ENCODE data around the gene ARID1B. TPM values are rescaled to one million over a fixed set of nuclear protein-coding genes. Genes with fewer than 3 reads are reported as not detected.

The ARID1B gene
- total and polyA plus RNA-seq, 4 donors = 7.0 to 49.0 (median 24.2) TPM

DNA sequence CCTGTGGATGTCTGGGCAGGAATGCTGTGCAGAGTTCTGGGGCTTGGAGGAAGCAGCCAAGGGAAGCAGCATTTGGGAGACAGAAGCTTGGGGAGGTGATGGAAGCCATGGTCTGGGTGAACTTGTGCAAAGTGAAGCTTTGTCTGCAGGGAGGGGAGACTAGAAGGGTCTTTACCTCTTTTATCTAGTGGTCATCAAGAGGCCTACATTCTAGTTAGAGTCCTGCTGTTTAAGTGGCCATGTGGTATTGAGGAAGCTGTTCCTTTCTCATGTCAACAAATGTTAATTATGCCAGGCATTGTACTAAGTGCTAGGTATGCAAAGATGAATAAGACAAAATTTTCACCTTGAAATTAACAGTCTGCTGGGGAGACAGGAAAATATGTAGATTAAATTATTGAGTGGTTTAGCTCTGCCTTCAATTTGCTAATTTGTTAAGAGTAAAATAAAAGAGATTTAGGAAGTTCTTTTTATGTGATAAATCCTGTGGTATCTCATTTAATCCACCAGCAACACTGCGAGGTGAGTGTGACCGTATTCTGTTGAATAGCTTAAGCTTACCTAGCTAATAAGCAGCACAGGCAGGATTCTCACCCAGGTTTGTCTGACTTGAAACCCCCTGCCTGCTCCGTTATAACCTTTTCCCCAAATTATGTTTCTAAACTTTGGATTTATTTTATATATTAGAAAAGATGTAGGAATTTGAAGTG lies 43.1 kb downstream of the ARID1B start:
- Histone ChIP-seq H3K27ac (ENCODE audit: low read depth in 1 of 2, low read length in 2 of 2) (no peak overlapping the region), H3K27me3 (ENCODE audit: control insufficient read depth in 4 of 4, insufficient read depth in 4 of 4, low read length in 3 of 4) (no peaks in the 10 kb centered on the region), H3K4me3 (ENCODE audit: low read depth in 1 of 3, low read length in 3 of 3) (no peak overlapping the region), H3K9me3 (ENCODE audit: control insufficient read depth in 4 of 4, low read length in 3 of 4) (no peaks in the 10 kb centered on the region), H3K4me1 (ENCODE audit: control insufficient read depth in 4 of 4, insufficient read depth in 4 of 4, low read length in 3 of 4) (peaks cover 10 to 17% (median 15%) of the 10 kb centered on the region in 4 donors), H3K36me3 (ENCODE audit: control insufficient read depth in 4 of 4, insufficient read depth in 3 of 4, low read depth in 1 of 4, low read length in 3 of 4) (no peaks in the 10 kb centered on the region), H3K9ac (ENCODE audit: low read depth in 1 of 2, low read length in 2 of 2) (no peak overlapping the region)
- no peak for TF ChIP-seq JUND (IDR thresholded peaks at IDR 0.05)
- TF ChIP-seq FOXA1 (IDR thresholded peaks at IDR 0.05) = no peak
- TF ChIP-seq HNF4G (IDR thresholded peaks at IDR 0.05) = no peak
- TF ChIP-seq, protein P1, sequence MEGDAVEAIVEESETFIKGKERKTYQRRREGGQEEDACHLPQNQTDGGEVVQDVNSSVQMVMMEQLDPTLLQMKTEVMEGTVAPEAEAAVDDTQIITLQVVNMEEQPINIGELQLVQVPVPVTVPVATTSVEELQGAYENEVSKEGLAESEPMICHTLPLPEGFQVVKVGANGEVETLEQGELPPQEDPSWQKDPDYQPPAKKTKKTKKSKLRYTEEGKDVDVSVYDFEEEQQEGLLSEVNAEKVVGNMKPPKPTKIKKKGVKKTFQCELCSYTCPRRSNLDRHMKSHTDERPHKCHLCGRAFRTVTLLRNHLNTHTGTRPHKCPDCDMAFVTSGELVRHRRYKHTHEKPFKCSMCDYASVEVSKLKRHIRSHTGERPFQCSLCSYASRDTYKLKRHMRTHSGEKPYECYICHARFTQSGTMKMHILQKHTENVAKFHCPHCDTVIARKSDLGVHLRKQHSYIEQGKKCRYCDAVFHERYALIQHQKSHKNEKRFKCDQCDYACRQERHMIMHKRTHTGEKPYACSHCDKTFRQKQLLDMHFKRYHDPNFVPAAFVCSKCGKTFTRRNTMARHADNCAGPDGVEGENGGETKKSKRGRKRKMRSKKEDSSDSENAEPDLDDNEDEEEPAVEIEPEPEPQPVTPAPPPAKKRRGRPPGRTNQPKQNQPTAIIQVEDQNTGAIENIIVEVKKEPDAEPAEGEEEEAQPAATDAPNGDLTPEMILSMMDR (IDR thresholded peaks at IDR 0.05; ENCODE audit: low read depth, low read length, missing input control) = no peak
- TF ChIP-seq NR2F2 (IDR thresholded peaks at IDR 0.05) = no peak
- TF ChIP-seq TAF1 (conservative IDR thresholded peaks at IDR 0.05) = no peak
- no peak for TF ChIP-seq ZBTB33 (IDR thresholded peaks at IDR 0.05)
- no peak for TF ChIP-seq SP1 (IDR thresholded peaks at IDR 0.05)
- TF ChIP-seq GABPA (IDR thresholded peaks at IDR 0.05 in 1 of 2, conservative IDR thresholded peaks at IDR 0.05 in 1 of 2) = no peak
- no peak for TF ChIP-seq EGR1 (IDR thresholded peaks at IDR 0.05; ENCODE audit: low read depth in 2 of 2)
- TF ChIP-seq MAX (IDR thresholded peaks at IDR 0.05) = no peak
- WGBS = 97% methylated on average over 3 of the region's 3 CpGs
- no peak for DNase-seq (ENCODE audit: low spot score)

DNA sequence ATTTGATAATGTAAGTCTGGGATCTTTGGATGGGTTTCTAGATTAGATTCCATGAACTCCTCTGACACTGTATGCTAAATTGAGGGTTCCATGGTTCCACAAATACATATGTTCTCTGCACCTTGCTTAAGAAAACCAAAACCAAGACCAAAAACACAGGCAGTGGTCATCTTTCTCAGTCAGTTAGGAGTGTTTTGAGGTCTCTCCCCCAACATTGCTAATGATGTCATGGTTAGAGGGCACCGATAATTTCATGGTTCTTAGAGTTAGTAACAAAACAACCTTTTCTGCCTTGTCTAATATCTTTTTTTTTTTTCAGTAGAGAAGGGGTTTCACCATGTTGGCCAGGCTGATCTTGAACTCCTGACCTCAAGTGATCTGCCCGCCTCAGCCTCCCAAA lies 44.5 kb downstream of the ARID1B start:
- Histone ChIP-seq H3K9me3 (ENCODE audit: control insufficient read depth in 4 of 4, low read length in 3 of 4) (no peaks in the 10 kb centered on the region), H3K9ac (ENCODE audit: low read depth in 1 of 2, low read length in 2 of 2) (no peak overlapping the region), H3K27me3 (ENCODE audit: control insufficient read depth in 4 of 4, insufficient read depth in 4 of 4, low read length in 3 of 4) (no peaks in the 10 kb centered on the region), H3K36me3 (ENCODE audit: control insufficient read depth in 4 of 4, insufficient read depth in 3 of 4, low read depth in 1 of 4, low read length in 3 of 4) (no peaks in the 10 kb centered on the region), H3K4me3 (ENCODE audit: low read depth in 1 of 3, low read length in 3 of 3) (no peak overlapping the region), H3K27ac (ENCODE audit: low read depth in 1 of 2, low read length in 2 of 2) (no peak overlapping the region), H3K4me1 (ENCODE audit: control insufficient read depth in 4 of 4, insufficient read depth in 4 of 4, low read length in 3 of 4) (peaks cover 7 to 17% (median 13%) of the 10 kb centered on the region in 4 donors)
- no peak for TF ChIP-seq YY1 (IDR thresholded peaks at IDR 0.05)
- no peak for TF ChIP-seq NR2F2 (IDR thresholded peaks at IDR 0.05)
- TF ChIP-seq ZBTB33 (IDR thresholded peaks at IDR 0.05) = no peak
- TF ChIP-seq JUND (IDR thresholded peaks at IDR 0.05) = no peak
- TF ChIP-seq FOXA2 (IDR thresholded peaks at IDR 0.05) = no peak
- TF ChIP-seq TAF1 (conservative IDR thresholded peaks at IDR 0.05) = no peak
- TF ChIP-seq FOXA1 (IDR thresholded peaks at IDR 0.05) = no peak
- no peak for TF ChIP-seq MAX (IDR thresholded peaks at IDR 0.05)
- TF ChIP-seq EGR1 (IDR thresholded peaks at IDR 0.05; ENCODE audit: low read depth in 2 of 2) = no peak
- DNase-seq (ENCODE audit: low spot score) = no peak
- 92% methylated on average over 2 of the region's 2 CpGs for WGBS

Data from liver (tissue), 9 donors.